Measurements from ENCODE around the gene FALEC. TPM values are rescaled to one million over a fixed set of nuclear protein-coding genes. Genes with fewer than 3 reads are reported as not detected.

FALEC gene
- total RNA-seq, 1 donor from 2014 or later = 0.43 TPM

DNA sequence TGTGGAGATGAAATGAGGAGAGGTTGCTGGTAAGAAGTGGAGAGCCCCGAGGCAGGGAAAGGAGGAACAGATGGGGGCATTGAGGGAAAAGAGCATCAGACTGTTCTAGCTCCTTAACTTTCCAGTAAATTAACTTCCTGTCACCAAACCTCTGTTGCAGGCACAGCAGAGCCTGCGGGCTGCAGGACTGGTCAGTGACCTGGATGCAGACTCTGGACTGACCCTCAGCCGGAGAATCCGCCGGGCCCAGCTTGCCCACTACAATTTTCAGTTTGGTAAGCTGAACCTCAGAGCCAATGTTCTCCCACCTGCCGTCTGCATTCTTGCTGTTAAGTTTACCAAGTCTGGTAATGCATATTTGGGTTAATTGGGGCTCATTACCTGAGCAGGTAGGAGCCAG lies 10.1 kb upstream of the FALEC start:
- Histone ChIP-seq H2AFZ (ENCODE audit: low read depth, low read length) (no peak overlapping the region), H3K36me3 (ENCODE audit: insufficient read depth, low read length) (peaks cover 17% of the 10 kb centered on the region), H3K79me2 (ENCODE audit: insufficient read depth, low read length) (peaks cover 15% of the 10 kb centered on the region), H3K4me3 (ENCODE audit: insufficient read depth, low read depth, low read length) (no peak overlapping the region), H3K9me3 (ENCODE audit: insufficient read depth, low read depth, low read length) (no peaks in the 10 kb centered on the region), H3K4me2 (ENCODE audit: low read length) (no peak overlapping the region), H3K9ac (ENCODE audit: low read length) (no peak overlapping the region), H3K27me3 (ENCODE audit: insufficient read depth, low read length) (no peaks in the 10 kb centered on the region), H3K4me1 (ENCODE audit: insufficient read depth, low read length) (peaks cover 21% of the 10 kb centered on the region), H3K27ac (ENCODE audit: low read depth, low read length) (no peak overlapping the region), H4K20me1 (ENCODE audit: insufficient read depth, low read length) (no peaks in the 10 kb centered on the region)
- TF ChIP-seq, protein P1, sequence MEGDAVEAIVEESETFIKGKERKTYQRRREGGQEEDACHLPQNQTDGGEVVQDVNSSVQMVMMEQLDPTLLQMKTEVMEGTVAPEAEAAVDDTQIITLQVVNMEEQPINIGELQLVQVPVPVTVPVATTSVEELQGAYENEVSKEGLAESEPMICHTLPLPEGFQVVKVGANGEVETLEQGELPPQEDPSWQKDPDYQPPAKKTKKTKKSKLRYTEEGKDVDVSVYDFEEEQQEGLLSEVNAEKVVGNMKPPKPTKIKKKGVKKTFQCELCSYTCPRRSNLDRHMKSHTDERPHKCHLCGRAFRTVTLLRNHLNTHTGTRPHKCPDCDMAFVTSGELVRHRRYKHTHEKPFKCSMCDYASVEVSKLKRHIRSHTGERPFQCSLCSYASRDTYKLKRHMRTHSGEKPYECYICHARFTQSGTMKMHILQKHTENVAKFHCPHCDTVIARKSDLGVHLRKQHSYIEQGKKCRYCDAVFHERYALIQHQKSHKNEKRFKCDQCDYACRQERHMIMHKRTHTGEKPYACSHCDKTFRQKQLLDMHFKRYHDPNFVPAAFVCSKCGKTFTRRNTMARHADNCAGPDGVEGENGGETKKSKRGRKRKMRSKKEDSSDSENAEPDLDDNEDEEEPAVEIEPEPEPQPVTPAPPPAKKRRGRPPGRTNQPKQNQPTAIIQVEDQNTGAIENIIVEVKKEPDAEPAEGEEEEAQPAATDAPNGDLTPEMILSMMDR (IDR thresholded peaks at IDR 0.05; ENCODE audit: insufficient read depth, low read depth, low read length) = no peak
- no peak for TF ChIP-seq EZH2 (IDR thresholded peaks at IDR 0.05; ENCODE audit: insufficient read depth, low read length)
- H3K27me3 Mint-ChIP-seq (ENCODE audit: low read depth, unreplicated experiment) = no peaks in the 10 kb centered on the region
- peaks cover 17% of the 10 kb centered on the region for H3K4me1 Mint-ChIP-seq (ENCODE audit: low read depth, unreplicated experiment)
- H3K9me3 Mint-ChIP-seq (ENCODE audit: unreplicated experiment) = no peaks in the 10 kb centered on the region
- no peak for DNase-seq (ENCODE audit: low read depth)
- peak overlapping the region; percentile 18 for H3K27ac Mint-ChIP-seq (ENCODE audit: unreplicated experiment)
- no peak overlapping the region for H3K4me3 Mint-ChIP-seq (ENCODE audit: unreplicated experiment)
- FAIRE-seq = no peak
- H3K36me3 Mint-ChIP-seq (ENCODE audit: low read depth, unreplicated experiment) = peaks cover 28% of the 10 kb centered on the region

DNA sequence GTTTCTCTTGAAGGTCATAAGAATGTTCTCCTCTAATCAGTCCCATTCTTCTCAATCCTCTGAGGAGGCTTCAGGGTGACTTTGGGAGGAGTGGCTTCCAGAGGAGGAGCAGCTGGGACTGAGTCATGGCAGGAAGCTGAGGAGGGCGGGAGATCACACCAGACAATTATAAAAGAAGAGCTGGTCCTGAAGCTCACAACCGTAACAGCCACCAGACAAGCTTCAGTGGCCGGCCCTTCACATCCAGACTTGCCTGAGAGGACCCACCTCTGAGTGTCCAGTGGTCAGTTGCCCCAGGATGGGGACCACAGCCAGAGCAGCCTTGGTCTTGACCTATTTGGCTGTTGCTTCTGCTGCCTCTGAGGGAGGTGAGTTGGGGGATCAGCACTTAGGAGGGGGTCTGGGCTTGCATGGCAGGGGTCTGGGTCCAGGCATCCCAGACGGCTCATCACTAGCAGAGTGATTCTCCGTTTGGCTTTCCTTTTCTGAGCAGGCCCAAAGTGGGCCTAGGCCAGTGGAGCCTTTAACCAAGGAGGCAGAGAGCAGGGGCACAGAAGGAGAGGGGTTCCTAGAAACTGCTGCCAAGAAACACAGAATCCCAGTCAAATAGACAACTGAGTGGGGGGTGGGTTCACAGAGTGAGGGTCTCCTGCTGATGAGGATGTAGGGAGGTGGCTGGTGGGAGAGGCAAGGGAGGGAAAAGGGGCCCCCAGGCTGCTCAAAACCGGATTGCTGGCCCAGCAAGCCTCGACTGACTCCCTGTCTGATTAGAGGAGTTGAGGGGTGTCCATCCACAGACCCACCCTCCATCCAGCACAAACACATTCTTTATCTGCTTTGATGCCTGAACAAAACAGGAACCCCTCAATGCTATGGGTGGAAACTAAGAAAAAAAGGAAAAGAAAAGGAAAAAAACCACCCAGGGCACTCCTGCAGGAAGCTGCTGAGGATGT lies 7.4 kb upstream of the FALEC start, which contains the start of gene ECM1:
Gene ECM1 (plus strand): TSS at position 198 of the 953 bp plus-strand sequence. CDS start 101 bp downstream, at position 299.
- no peaks in the 10 kb centered on the region for H3K27me3 Mint-ChIP-seq (ENCODE audit: low read depth, unreplicated experiment)
- FAIRE-seq = no peak
- Histone ChIP-seq H3K36me3 (ENCODE audit: insufficient read depth, low read length) (peaks cover 14% of the 10 kb centered on the region), H3K4me3 (ENCODE audit: insufficient read depth, low read depth, low read length) (peak within 1 kb of the TSS; percentile 61), H2AFZ (ENCODE audit: low read depth, low read length) (peak within 1 kb of the TSS; percentile 36), H3K79me2 (ENCODE audit: insufficient read depth, low read length) (peaks cover 18% of the 10 kb centered on the region), H3K9ac (ENCODE audit: low read length) (peak within 1 kb of the TSS; percentile 79), H3K27me3 (ENCODE audit: insufficient read depth, low read length) (no peaks in the 10 kb centered on the region), H3K9me3 (ENCODE audit: insufficient read depth, low read depth, low read length) (no peaks in the 10 kb centered on the region), H3K4me1 (ENCODE audit: insufficient read depth, low read length) (peaks cover 21% of the 10 kb centered on the region), H4K20me1 (ENCODE audit: insufficient read depth, low read length) (no peaks in the 10 kb centered on the region), H3K27ac (ENCODE audit: low read depth, low read length) (peak within 1 kb of the TSS; percentile 74), H3K4me2 (ENCODE audit: low read length) (peak within 1 kb of the TSS; percentile 88)
- H3K9me3 Mint-ChIP-seq (ENCODE audit: unreplicated experiment) = no peaks in the 10 kb centered on the region
- peaks cover 31% of the 10 kb centered on the region for H3K36me3 Mint-ChIP-seq (ENCODE audit: low read depth, unreplicated experiment)
- peak within 1 kb of the TSS; percentile 40 for H3K4me3 Mint-ChIP-seq (ENCODE audit: unreplicated experiment)
- peak within 1 kb of the TSS; percentile 80 for H3K27ac Mint-ChIP-seq (ENCODE audit: unreplicated experiment)
- TF ChIP-seq, protein P1 (IDR thresholded peaks at IDR 0.05; ENCODE audit: insufficient read depth, low read depth, low read length) = no peak
- TF ChIP-seq EZH2 (IDR thresholded peaks at IDR 0.05; ENCODE audit: insufficient read depth, low read length) = no peak
- DNase-seq (ENCODE audit: low read depth) = peak; percentile 74
- peaks cover 17% of the 10 kb centered on the region for H3K4me1 Mint-ChIP-seq (ENCODE audit: low read depth, unreplicated experiment)
